ENCODE measurements around the gene RFX8.

- no peak for TF ChIP-seq CTCF (IDR thresholded peaks at IDR 0.05)
- TF ChIP-seq EP300 (IDR thresholded peaks at IDR 0.05) = no peak
- TF ChIP-seq POLR2AphosphoS5 (IDR thresholded peaks at IDR 0.05) = no peak
Observed at GRCh38 chr2:101348883-101349282, 126.0 kb downstream of the RFX8 start.
